NOMO-1 (cell line): ENCODE results near the gene ZFYVE19.

Experiments
- DNase-seq, 2 experiments: peaks; one replicate each; lab custom pipeline; 2025; ENCODE audit not compliant: unreplicated experiment in 2 of 2; lab: John Stamatoyannopoulos, UW

Gene ZFYVE19

DNA sequence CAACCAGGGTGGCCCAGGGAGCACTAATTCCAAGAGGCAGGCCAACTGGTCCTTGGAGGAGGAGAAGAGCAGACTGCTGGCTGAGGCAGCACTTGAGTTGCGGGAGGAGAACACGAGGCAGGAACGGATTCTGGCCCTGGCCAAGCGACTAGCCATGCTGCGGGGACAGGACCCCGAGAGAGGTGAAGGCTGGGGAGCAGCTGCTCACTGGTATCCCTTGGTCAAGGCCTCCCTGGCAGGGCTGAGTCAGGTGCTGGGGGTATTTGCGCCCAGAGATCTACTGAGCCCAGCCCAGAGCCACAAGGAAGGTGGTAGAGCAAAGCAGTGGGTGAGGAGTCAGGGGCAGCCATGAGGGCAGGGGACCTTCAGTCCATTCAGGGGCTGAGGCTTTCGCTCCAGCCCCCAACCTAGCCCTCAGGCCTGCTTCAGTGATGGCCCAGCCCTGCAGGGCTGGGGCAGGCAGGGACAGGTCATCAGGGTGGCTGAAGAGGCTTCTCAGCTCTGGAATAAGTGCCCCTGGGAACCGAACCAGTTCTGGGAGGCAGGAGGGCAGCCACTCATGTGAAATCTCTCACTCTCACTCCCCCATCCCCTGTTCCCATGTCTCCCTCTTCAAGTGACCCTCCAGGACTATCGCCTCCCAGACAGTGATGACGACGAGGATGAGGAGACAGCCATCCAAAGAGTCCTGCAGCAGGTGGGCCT is 6.0 kb downstream of the ZFYVE19 start:
- no peak for DNase-seq

DNA sequence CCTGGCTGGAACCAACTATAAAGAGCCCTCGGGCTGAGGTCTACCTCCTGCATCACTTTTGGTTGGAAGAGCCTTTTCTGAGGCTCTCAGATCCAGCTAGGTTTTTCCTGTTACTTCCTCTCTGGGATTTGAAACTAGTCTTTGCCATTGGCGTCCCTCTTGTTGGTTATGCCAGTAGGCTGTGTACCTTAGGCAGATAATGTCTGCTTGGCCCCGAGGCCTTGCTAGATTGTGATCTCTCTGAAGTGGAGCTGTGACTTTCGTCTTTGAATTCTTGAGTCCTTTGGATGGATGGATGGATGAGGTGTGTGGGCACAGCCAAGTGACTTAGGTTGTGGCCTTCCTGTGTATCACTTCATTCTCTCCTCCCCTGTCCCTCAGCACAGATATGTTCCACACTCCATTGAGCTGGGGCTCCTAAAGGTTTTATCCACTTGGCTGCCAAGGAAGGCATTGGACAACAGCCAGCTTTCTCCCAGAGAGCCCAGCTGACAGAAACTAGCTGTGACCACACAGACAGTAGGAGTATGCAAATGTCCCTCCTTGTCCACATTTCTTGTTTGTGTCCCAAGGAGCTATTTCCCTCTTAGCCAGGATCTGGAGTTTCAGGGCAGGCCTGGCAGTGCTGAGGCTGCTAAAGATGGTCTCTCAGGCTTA is 8.3 kb downstream of the ZFYVE19 start:
- no peak for DNase-seq

DNA sequence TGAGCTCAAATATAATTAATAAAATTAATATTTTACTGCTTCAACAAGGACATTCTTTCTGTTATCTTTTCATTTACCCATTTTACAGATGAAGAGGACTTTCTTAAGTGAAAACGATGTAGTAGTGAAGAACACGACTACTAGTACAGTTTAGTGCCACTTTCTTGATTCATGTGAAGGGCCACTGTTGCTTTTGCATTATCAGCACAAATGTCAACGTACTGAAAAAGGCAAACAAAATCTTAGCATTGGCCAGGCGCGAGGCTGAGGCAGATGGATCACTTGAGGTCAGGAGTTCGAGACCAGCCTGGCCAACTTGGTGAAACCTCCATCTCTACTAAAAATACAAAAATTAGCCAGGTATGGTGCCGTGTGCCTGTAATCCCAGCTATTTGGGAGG is 12.2 kb downstream of the ZFYVE19 start:
- DNase-seq = no peak

DNA sequence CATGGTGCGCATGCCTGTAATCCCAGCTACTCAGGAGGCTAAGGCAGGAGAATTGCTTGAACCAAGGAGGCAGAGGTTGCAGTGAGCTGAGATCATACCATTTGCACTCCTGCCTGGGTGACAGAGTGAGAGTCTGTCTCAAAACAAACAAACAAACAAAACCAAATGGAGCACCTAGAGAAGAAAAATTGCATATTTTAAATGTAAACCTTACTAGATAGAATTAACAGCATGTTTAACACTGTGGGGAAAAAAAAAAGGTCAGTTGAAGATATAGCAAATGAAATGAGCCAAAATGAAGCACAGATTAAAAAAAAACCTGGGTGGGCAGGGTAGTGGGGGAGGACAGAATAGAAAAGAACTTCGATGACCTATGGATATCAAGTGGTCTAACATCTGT is 14.3 kb downstream of the ZFYVE19 start:
- DNase-seq = no peak

DNA sequence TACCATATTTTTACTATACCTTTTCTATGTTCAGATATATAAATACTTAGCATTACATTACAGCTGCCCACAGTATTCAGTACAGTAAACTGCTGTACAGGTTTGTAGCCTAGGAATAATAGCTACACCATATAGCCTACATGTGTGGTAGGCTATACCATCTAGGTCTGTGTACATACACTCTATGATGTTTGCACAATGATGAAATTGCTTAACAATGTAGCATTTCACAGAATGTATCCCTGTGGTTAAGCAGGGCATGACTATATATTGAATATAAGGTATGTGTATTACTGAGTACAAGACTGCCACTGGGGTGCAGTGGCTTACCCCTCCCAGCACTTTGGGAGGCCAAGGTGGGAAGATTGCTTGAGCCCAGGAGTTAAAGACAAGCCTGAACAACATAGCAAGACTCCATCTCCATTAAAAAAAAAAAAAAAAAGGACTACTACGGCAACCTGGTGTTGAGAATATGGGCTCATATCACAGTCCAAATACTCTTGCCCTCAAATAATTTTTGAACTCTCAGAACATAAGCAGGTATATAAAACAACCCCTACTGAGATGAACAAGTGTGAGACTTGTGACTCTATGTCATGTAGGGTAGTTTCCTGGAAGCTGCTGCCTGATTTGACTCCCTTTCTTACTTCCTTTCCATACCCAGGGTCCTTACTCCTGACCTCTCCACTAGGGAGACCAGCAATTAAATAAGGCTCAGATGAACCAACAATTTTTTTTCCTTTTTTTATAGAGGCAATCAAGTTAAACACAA is 16.9 kb downstream of the ZFYVE19 start:
- peak in 1 of 2 experiments; percentile 10 for DNase-seq

DNA sequence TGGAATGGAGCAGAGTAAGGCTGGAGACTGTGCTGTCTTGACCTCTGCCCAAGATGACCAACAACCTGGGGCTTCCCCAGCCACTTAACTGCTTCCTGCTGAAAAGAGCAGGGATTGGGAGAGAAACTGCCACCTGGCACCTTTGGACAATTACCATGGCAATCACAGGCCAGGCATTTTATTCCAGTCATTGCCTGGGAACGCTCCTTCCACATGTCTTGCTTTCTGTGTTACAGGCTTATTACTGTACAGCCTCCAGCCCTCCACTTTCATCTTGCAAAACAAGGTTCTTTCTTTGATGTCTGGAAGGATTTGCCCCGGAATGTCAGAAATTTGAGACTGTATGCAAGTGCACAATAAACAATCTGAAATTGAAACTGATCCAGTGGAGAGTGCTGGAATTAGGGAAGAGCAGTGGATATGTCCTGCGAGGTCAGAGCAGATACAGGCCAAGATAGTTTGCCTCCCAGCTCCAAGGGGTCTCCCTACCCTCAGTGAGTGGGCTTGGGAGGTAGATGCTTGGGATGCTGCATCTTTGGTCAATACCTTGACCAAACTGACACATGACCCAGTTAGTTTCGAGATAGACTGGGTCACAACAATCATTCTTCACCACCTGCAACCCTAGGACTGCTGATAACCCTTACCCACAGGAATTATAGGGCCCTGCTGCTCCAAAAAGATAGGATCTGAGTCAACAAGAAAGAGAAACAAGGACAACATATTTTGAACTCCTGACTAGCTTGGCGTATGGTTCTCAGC is 19.0 kb downstream of the ZFYVE19 start:
- DNase-seq = no peak

DNA sequence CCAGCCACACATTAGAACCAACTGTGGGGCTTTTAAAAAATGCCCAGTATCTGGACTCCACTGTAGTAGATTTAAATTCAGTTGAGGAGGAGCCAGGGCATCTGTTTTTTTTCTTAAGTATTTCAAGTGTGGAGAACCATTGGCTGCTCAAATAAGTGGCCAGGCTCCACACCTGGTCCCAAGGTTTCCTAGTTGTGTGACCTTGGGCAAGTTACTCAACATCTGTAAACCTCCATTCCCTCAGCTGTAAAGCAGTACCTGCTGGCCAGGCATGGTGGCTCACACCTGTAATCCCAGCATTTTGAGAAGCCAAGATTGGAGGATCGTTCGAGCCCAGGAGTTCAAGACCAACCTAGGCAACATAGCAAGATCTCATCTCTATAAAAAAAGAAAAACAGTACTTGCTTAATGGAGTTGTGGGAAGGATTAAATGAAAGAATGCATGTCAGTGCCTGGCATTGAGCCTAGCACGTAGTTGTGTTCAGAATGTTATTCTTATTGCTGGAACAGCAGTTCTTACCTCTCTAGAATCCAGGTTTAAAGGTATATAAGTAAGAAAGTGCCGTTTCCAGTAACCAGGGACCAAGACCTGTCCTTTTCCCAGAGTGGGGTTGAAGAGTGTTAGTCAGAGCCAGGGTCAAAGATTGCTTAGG is 19.7 kb downstream of the ZFYVE19 start:
- DNase-seq = no peak

DNA sequence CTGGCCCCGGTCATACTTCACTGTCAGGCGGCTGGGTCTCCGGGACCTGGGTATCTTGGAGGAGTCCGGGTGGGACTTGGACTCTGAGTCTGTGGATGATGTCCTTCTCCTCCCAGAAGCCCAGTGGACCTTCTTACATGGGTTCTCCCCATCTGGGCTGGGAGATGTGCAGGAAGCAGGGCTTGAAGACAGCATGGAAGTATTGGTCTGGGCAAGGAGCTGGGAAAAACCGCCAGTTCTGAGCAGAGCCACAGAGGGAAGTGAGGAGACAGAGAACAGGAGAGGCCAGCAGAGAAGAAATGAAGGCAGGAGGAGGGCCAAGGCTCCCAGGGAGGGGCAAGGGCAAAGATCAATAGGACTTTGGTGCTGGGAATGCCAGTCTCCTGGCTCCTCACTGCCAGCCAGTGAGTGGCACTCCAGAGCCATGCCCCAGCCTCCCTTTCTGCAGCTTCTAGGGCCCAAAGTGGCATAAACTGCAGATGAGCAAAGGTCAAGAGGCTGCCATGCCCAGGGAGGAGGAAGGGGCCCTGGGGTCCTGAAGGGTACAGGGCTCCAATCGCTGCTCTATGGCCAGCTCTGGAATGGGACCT is 21.7 kb downstream of the ZFYVE19 start, which contains the start of gene PPP1R14D:
PPP1R14D (minus strand) TSS at position 262 of the 590 bp plus-strand sequence; CDS start at position 195, 67 bp downstream.
- DNase-seq = no peak

DNA sequence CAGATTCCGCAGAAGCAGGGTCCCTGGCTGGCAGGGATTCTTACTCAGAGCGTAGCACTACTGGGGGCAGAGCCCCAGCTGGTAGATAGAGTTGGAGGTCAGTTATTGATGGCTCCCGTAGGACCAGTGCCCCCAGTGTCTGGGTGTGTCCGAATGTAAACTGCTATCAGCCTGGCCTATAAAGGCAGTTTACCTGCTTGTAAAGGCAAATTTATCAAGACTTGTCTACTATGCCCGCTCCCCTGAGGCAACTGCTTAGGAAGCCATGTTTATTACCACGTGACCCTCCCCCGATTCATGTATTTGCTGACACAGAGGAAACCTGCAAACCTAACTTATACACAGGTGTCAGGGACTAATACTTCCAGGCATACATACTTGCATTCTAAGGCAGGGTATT is 22.2 kb downstream of the ZFYVE19 start:
- no peak for DNase-seq

DNA sequence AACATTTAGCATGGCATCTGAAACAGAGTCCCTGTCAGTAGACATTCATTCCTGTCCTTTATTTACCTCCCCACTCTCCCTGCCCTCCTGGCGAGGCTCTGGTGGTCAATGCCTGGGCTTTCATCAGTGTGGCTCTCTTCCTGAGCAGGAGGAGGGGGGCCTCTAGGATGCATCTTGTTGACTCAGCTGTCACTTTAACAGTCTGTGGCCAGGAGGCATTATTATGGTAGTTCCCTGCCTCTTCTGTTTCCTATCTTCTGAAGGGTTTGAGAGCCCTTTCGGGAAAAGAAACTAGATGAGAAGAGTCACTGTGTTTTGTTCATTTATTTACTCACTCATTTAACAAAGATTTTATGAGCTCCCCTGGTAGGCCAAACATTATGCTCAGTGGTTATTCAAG is 24.0 kb downstream of the ZFYVE19 start:
- DNase-seq = no peak

DNA sequence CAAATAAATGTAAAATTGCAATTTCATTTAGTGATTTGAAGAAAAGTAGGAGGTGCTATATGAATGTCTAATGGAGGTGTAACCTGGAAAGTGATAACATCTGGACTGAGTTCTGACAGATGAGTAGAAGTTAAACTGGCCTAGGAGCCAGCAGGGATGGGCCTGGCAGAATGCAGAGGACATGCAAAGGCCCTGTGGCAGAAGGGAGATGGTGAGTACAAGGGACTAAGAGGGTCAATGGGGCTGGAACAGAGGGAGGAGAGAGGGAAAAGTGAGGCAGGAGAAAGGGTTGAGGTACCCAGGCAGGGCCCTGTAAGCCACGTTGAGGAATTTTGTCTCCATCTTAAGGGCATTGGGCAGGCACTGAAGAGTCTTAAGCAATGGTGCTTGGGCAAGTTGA is 25.0 kb downstream of the ZFYVE19 start:
- no peak for DNase-seq

DNA sequence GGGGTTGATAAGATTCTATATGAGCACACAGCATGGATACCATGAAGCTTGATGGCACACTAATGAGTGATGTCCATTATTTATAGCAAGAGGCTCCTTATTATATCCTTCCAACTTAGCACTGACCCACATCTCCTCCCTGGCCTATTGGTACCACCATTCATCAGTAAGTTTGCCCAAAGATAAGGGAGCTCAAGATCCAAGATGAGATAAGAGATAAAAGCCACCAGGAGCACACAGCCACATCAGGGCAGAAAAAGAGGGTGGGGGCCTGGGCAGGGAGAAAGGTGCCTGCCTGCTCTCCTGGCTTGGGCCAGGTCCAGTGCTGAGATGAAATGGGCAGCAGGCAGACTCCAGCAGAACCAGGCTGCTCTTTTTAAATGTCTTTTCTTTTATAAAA is 26.0 kb downstream of the ZFYVE19 start:
- no peak for DNase-seq

DNA sequence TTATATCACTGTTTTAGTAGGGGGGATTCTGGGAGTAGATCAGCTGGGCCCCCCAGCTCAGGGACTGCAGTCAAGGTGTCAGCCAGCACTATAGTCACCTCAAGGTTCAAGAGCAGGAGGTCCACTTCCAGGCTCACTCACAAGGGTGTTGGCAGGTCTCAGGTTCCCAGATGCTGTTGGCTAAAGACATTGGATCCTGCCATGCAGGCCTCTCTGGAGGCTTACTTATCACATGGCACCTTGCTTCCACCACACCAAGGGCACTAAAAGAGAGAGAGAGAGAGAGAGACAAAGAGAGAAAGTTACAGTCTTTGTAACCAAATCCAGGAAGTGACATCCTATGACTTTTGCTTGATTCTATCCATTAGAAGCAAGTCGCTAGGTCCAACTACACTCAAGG is 29.1 kb downstream of the ZFYVE19 start:
- no peak for DNase-seq

DNA sequence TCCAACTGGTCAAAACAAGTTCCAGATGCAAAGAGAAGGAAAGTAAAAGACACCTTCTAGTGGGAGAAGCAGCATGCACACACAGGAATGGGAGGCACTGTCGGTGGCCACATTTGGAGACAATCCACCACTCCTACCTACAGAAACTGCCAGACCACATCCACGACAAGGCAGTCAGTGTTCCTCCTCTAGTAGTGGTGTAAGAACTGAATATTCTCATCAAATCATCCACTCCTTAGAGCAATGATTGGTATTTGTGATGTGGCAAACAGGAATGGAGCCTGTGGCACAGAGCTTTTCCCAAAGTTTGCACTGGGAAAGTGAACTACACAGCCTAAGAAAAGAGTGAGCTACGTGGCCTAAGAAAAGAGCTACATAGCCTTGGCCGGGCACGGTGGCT is 31.9 kb downstream of the ZFYVE19 start:
- DNase-seq = no peak

DNA sequence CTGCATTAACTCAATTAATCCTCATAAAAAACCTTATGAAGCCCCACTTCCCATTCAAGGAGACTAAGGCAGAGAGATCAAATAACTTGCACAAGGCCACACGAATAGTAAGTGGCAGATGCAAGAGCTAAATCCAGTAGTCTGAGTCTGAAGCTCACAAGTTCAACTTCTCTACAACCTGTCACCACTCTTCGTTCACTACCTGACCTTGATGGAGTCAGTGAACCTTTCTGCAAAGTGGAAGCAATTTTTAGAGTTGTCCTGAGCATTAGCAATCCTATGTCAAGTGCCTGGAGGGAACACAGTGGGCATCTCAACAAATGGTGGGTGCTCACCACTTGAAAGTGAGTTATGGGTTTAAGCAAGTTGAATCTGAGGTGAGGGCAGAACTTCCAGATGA is 34.9 kb downstream of the ZFYVE19 start:
- no peak for DNase-seq

DNA sequence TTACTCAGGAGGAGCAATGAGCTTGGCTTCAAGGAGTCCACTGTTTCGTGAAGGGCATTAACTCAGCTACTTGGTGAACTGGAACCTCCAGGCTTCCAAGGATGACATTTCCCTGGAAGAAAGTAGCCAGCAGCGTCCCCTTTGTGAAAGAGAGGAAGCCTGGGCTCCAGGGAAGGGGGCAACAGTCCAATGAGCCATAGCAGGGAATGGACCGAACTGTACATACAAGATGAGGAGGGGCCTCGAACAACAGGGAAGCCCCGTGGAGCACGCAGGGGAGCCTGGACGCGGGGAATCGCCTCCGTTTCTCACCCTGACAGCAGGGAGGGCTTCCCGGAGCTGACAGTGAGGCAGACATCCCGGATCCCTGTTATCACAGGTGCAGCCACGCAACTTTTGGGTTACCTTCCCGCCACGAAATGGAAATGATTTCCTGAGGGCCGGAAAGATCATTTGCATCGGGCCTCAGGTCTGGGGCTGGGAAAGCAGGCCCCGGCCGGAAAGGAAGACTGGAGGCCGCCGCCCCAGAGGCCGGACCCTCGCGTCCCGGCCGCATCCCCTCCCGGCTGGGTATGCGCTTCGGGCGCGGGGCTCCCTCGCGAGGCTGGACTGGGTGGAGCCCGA is 36.5 kb downstream of the ZFYVE19 start:
- DNase-seq = no peak

DNA sequence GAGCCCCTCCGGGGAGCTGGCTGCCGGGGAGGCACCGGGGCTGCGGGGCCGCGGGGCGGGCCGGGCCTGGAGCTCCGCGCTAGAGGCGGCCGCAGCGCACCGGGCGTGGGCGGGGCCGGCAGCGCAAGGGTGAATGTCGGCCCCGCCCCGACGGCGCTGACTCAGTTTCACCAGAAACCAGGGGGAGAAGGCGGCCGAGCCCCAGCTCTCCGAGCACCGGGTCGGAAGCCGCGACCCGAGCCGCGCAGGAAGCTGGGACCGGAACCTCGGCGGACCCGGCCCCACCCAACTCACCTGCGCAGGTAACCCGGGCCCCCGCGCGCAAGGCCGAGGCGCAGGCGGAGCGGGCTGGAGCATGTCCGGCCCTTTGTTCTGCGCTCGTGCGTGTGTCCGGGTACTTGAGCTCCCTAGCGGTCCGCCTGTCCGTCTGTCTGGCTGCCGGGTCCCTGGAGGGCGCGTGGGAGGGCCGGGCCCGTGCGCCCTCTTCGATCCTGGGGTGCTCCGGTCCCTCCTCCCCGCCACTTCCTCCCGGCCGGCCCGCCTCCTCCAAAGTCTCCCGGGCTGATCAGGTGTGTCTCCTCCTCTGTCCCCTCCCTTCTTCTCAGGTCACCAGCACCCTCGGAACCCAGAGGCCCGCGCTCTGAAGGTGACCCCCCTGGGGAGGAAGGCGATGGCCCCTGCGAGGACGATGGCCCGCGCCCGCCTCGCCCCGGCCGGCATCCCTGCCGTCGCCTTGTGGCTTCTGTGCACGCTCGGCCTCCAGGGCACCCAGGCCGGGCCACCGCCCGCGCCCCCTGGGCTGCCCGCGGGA is 37.2 kb downstream of the ZFYVE19 start, which contains the start of gene SPINT1:
SPINT1 (plus strand) TSS at position 164 of the 811 bp plus-strand sequence; CDS start at position 671, 507 bp downstream.
- peak; percentile 32 to 38 for DNase-seq

DNA sequence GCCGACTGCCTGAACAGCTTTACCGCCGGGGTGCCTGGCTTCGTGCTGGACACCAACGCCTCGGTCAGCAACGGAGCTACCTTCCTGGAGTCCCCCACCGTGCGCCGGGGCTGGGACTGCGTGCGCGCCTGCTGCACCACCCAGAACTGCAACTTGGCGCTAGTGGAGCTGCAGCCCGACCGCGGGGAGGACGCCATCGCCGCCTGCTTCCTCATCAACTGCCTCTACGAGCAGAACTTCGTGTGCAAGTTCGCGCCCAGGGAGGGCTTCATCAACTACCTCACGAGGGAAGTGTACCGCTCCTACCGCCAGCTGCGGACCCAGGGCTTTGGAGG is 37.8 kb downstream of the ZFYVE19 start:
- DNase-seq = peak; percentile 34 to 50

DNA sequence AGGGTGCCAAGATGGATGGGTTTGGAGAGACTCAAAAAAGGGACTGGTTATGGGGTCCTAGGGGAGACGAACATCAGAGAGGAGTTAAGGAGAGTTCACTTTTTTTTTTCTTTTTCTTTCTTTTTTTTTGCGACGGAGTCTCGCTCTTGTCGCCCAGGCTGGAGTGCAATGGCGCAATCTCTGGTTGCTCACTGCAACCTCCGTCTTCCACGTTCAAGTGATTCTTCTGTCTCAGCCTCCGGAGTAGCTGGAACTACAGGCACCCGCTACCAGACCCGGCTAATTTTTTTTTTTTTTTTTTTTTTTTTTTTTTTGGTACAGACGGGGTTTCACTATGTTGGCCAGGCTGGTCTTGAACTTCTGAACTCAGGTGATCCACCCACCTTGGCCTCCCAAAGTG is 38.1 kb downstream of the ZFYVE19 start:
- peak; percentile 44 to 49 for DNase-seq
